D721Med (cell line): Measurements from ENCODE around the gene LY6G6C.
A peak's percentile ranks its signal among the peaks of the same experiment; 100 is the strongest.

Source experiments
- DNase-seq: peaks from one replicate; pipeline ENCODE4 v3.0.0; 2011; ENCODE audit warnings: low spot score; ENCODE audit not compliant: insufficient read length
- FAIRE-seq: peaks from 2 replicates; lab custom pipeline; 2011; peaks lifted over from hg19 to GRCh38; lab: Jason Lieb, UNC
- CTCF ChIP-seq: IDR thresholded peaks from 2 replicates; pipeline ENCODE4 v1.5.1; 2012; ENCODE audit warnings: mild to moderate bottlenecking, control low read depth; ENCODE audit not compliant: insufficient read depth; ENCODE audit errors: missing control alignments

LY6G6C gene

GRCh38 chr6:31702819-31703716 lies 18.5 kb downstream of the LY6G6C start, which contains the start of gene ABHD16A:
Gene ABHD16A, minus strand, starts transcription at chr6:31703324. Its CDS starts 43 bp downstream, at chr6:31703281.
- no peak for FAIRE-seq
- TF ChIP-seq CTCF: no peak
- DNase-seq: peak; percentile 98

GRCh38 chr6:31702405-31702818 lies 19.1 kb downstream of the LY6G6C start:
- no peak for DNase-seq
- FAIRE-seq: no peak
- TF ChIP-seq CTCF: no peak

DNA sequence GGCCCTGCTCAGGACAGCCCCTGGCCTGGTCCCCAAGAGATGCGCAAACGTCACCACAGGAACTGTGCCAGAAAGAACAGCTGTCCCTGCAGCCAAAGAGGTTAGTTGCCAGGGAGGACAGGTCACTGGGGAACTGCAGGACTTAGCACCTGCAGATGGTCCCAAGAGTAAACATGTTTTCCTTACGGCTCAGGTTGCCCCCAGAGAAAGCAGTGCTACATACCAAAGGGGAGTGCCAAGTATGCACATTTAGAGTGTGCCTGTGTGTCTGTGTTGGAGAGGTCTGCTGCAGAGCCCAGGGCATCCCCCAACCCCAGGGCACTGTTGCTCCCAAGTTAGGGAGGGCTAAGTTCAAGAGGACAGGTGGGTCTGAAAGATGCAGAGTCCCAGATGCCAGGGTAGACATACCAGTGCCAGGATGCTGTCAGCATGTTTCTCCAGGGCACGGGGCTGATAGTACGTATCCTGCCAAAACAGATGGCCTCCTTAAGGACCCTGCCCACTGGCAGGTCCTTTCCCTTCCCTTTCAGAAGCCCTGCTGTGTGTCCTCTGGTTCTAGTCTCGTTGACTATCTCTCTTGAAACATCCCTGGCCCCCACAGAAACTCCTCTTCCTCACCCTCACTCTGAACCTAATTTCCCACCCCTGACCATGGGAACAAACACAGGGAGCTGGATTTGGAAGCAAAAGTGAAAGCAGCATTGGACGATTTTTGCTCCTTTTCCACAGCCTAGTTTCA lies 19.7 kb downstream of the LY6G6C start:
- FAIRE-seq (no peak), DNase-seq (no peak)

GRCh38 chr6:31700740-31701401 lies 20.7 kb downstream of the LY6G6C start:
- DNase-seq: no peak
- FAIRE-seq: no peak
- TF ChIP-seq CTCF: no peak

More for the DNA sequence above, 19.7 kb downstream of the LY6G6C start:
- TF ChIP-seq CTCF: no peak

GRCh38 chr6:31697555-31697954 lies 24.0 kb downstream of the LY6G6C start:
- no peak for TF ChIP-seq CTCF
- DNase-seq: no peak
- FAIRE-seq: no peak

- FAIRE-seq (no peak), DNase-seq (no peak)
- TF ChIP-seq CTCF: no peak
These were observed 28.0 kb downstream of the LY6G6C start for GRCh38 chr6:31693535-31693934.
